Activated T-cell treated with anti-CD3 and anti-CD28 coated beads, Interleukin-2, amount 50 U/mL, for 48 hours (primary cell): Measurements from ENCODE around the gene TMEM174.
A peak's percentile ranks its signal among the peaks of the same experiment; 100 is the strongest.

ENCODE experiments used
- DNase-seq, 2 experiments: peaks; one replicate each; pipeline ENCODE4 v3.0.0-alpha.2; 2020

The TMEM174 gene

GRCh38 chr5:73154208-73155006 lies 18.6 kb upstream of the TMEM174 start:
- no peak for DNase-seq

- DNase-seq, result no peak
Observed at GRCh38 chr5:73155271-73156222, 17.4 kb upstream of the TMEM174 start.

- no peak for DNase-seq
Observed at GRCh38 chr5:73157414-73158303, 15.3 kb upstream of the TMEM174 start.

- no peak for DNase-seq
Observed at GRCh38 chr5:73158313-73158712, 14.7 kb upstream of the TMEM174 start.

GRCh38 chr5:73160239-73160671 lies 12.7 kb upstream of the TMEM174 start:
- DNase-seq, result peak; percentile 63 to 70

GRCh38 chr5:73170522-73170921 lies 2.5 kb upstream of the TMEM174 start:
- peak; percentile 33 to 38 for DNase-seq

GRCh38 chr5:73171495-73171894 lies 1.5 kb upstream of the TMEM174 start:
- no peak for DNase-seq

GRCh38 chr5:73174100-73174815 lies 1.3 kb downstream of the TMEM174 start:
- no peak for DNase-seq

- no peak for DNase-seq
Observed at GRCh38 chr5:73176250-73176649, 3.3 kb downstream of the TMEM174 start.

GRCh38 chr5:73178265-73178664 lies 5.3 kb downstream of the TMEM174 start:
- DNase-seq, result no peak

GRCh38 chr5:73179730-73180129 lies 6.7 kb downstream of the TMEM174 start:
- no peak for DNase-seq

GRCh38 chr5:73180566-73180965 lies 7.6 kb downstream of the TMEM174 start:
- DNase-seq, result no peak

- DNase-seq, result no peak
Observed at GRCh38 chr5:73182307-73182706, 9.3 kb downstream of the TMEM174 start.

- DNase-seq, result no peak
Observed at GRCh38 chr5:73183000-73183399, 10.0 kb downstream of the TMEM174 start.

- no peak for DNase-seq
Observed at GRCh38 chr5:73183481-73183891, 10.5 kb downstream of the TMEM174 start.

GRCh38 chr5:73186976-73187375 lies 14.0 kb downstream of the TMEM174 start:
- no peak for DNase-seq

- no peak for DNase-seq
Observed at GRCh38 chr5:73188764-73189531, 16.0 kb downstream of the TMEM174 start.

- DNase-seq, result no peak
Observed at GRCh38 chr5:73189871-73190376, 16.9 kb downstream of the TMEM174 start.

GRCh38 chr5:73192370-73192769 lies 19.4 kb downstream of the TMEM174 start:
- DNase-seq, result no peak

- DNase-seq, result no peak
Observed at GRCh38 chr5:73193592-73193991, 20.6 kb downstream of the TMEM174 start.

- no peak for DNase-seq
Observed at GRCh38 chr5:73196201-73196600, 23.2 kb downstream of the TMEM174 start.
